HUDEP-2 (cell line): ENCODE results near the gene CCDC171.
A peak's percentile ranks its signal among the peaks of the same experiment; 100 is the strongest.
"Not testable (repeated sequence)": the region's sequence is repeated elsewhere in the genome, so short reads cannot be mapped to it uniquely, and the experiment has no call there.

ENCODE experiments used
- DNase-seq, 76 experiments: peaks; one replicate each; lab custom pipeline; 2025; ENCODE audit not compliant: unreplicated experiment in 76 of 76; lab: John Stamatoyannopoulos, UW

CCDC171 gene

GRCh38 chr9:15744196-15744595 is 191.4 kb downstream of the CCDC171 start:
- DNase-seq, result no peak

GRCh38 chr9:15746905-15747304 is 194.1 kb downstream of the CCDC171 start:
- no peak for DNase-seq

- no peak for DNase-seq
These were observed 202.8 kb downstream of the CCDC171 start for GRCh38 chr9:15755660-15756059.

GRCh38 chr9:15761551-15761950 is 208.7 kb downstream of the CCDC171 start:
- DNase-seq, result no peak

GRCh38 chr9:15763371-15763770 is 210.5 kb downstream of the CCDC171 start:
- DNase-seq, result no peak

DNA sequence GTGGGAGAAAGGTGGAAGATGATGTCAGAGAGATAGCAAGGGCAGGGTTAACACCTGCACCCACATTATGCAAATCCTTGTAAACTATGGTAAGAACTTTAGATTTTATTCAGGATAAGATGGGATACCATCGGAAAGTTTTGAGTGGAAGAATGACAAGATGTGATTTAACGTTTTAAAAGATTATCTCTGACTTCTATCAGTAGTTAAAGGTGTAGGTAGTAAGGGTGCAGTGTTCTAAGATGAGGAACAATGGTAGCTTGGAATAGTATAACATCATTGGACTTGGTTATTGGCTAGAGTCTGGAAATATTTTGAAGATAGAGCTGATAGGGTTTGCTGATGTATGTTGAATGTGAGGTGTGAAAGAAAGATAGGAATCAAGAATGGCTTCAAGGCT is 211.3 kb downstream of the CCDC171 start:
- no peak for DNase-seq

GRCh38 chr9:15769547-15769946 is 216.7 kb downstream of the CCDC171 start:
- no peak for DNase-seq

DNA sequence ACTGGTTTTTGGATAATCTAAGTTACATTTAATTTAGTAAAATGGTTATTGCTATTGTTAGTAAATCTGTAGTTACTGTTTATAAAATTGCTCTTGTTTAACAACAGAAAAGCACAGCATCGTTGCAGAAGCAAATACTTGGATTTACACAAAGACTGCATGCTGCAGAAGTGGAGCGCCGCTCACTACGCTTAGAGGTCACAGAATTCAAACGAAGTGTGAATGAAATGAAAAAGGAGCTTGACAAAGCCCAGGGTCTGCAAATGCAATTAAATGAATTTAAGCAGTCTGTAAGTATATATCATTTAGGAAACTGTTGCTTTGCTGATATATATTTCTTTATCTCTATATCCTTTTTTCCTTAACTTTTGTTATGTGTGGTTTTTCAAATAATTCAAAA is 226.0 kb downstream of the CCDC171 start:
- DNase-seq, result no peak

GRCh38 chr9:15782106-15782505 is 229.3 kb downstream of the CCDC171 start:
- DNase-seq, result no peak

DNA sequence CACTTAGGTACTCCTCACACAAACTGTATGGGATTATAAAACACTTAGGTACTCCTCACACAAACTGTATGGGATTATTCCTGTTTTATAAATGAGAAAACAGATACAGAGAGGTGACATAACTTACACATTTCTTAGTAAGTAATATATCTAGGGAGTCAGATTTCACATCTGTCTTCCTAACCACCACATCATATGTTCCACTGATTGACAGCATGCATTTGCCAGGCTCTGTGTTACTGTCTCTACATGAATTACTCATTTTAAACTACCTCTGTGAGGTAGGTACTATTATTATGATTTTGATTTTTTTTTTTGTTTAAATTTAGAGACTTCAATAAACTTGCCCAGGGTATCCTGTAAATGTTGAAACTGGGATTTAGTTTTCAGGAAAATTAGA is 232.7 kb downstream of the CCDC171 start:
- no peak for DNase-seq

DNA sequence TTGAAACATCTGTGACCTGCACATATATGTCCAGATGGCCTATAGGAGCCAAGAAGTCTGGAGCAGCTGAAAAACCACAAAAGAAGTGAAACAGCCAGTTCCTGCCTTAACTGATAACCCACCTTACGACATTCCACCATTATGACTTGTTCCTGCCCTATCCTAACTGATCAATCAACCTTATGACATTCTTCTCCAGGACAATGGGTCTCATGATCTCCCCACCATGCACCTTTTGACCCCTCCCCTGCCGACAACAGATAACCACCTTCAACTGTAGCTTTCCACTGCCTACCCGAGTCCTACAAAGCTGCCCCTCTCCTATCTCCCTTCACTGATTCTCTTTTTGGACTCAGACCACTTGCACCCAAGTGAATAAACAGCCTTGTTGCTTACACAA is 233.8 kb downstream of the CCDC171 start:
- no peak for DNase-seq

- DNase-seq, result not testable (repeated sequence)
These were observed 257.5 kb downstream of the CCDC171 start for GRCh38 chr9:15810219-15810899.

GRCh38 chr9:15813076-15813475 is 260.2 kb downstream of the CCDC171 start:
- DNase-seq, result no peak

DNA sequence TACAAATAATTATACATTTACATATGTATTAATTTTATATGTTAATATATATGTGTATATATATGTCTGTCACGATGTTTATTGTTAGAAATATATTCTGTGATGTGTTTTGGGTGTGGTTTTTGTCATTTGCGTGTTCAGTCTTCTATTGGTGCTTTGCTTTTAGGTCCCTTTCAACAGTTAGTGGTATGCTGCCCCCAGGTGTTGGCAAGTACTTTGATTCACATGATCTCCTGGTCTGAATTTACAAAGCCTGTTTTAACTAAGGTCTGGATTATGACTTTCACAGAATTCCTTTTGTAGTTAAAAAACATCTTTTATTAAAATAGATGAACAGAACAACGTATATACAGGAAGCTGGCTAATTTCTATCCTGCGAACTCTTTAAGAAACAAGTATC is 271.5 kb downstream of the CCDC171 start:
- DNase-seq, result no peak

DNA sequence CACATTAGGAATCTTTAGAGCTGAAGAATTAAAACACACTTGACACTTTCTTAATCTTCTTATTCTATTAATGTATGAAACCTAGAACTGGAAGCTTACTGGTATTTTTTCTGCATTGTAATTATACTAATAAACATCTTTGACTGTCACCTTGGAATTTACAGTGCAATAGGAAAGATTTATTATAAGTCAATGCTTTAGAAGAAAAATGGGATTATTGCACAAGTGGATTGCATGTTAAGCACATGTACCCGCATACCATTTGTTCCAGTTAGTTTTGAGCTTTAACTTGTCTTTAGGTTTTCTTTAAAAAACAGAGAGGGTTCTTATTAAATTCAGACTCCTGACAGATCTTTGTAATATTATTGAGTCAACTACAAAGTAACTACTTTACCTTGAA is 278.5 kb downstream of the CCDC171 start:
- no peak for DNase-seq

DNA sequence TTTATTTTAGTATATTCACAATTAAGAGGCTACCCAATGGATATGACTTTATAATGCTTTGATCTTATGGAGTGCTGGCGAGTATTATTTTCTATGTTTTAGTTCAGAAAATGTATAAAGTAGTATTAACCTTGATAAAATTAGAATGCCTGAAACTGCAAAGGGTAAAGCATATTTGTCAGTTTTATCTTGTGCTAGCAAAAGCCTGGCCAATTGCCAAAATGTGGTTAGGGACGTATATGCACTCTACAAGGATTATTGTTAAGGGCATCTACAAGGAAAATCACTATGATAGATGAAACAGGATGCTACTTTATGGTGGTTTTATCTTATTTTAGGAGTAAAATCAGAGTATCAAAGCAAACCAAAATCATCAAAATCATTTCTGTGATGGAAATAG is 281.7 kb downstream of the CCDC171 start:
- DNase-seq, result peak in 40 of 76 experiments; percentile 1 to 56 (median 28)

DNA sequence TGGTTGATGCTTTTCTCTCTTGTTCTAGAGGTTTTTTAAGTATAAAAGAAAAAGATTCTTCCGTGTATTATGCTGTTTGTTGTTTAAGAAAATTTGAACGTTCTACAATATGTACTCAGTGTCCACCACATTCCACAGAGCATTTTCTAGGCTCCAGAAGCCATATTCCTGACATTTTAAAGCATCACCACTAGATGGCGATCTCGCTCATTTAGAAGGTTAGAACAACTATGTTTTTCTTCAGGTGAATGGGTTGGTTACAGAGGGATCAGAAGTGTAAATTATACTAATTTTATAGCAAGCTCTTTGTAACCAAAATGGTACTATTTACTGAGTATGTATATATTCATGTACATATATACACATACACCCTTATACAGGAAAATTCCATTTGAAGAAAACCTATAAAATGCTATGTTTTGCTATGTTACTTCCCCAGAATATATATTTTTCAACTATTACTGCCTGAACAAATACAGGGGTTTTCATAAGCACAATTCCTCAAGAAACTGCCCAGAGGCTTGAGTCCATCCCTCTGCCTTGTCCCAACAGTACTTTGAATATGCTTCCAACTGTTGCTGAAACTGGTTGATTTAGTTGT is 284.3 kb downstream of the CCDC171 start:
- DNase-seq, result peak in 31 of 76 experiments; percentile 1 to 67 (median 37)

GRCh38 chr9:15842051-15842450 is 289.2 kb downstream of the CCDC171 start:
- peak in 2 of 76 experiments; percentile 8 to 16 for DNase-seq

- peak in 19 of 76 experiments; percentile 5 to 71 (median 39) for DNase-seq
These were observed 290.5 kb downstream of the CCDC171 start for GRCh38 chr9:15843316-15843715.

- DNase-seq, result peak in 12 of 76 experiments; percentile 5 to 56 (median 15)
These were observed 291.1 kb downstream of the CCDC171 start for GRCh38 chr9:15843931-15844330.

- no peak for DNase-seq
These were observed 293.8 kb downstream of the CCDC171 start for GRCh38 chr9:15846611-15847010.

DNA sequence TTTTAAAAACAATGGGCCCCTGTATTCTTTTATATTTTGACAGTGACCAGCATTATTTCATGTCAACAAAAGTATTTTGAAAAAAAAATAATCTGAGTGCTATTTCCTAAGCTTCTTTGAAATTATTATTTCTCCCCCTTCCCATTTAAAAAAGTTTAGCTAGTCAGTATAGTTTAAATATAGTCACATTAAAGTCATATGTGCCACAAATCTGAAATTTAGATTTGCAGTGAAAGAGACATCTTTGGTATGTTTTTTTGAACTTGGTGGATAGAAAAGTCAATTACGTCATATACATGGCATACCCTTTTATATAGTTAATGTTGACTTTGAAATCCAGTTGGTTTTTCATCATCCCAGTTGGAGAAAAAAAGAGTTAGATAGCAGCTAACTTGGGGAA is 297.0 kb downstream of the CCDC171 start:
- DNase-seq, result no peak
